Aorta (tissue), 5 donors: Measurements from ENCODE around the gene CDH23. TPM values are rescaled to one million over a fixed set of nuclear protein-coding genes. Genes with fewer than 3 reads are reported as not detected.

Experiments
- ATAC-seq: fragments of 200-7000 bp; cut with Tn5 transposase; one replicate; pipeline ENCODE4 v1.9.1; 2022; ENCODE audit warnings: moderate library complexity; ENCODE audit not compliant: low FRiP score
- DNase-seq, 2 donors: peaks; one replicate each; pipeline ENCODE4 v3.0.0-alpha.2; 2020
- H3K27ac ChIP-seq, 2 donors: one replicate each; pipeline ENCODE4 v1.5.1; 2013; ENCODE audit warnings: low read length in 2 of 2, mild to moderate bottlenecking in 2 of 2, moderate library complexity in 2 of 2, control low read depth in 1 of 2, inconsistent platforms in 1 of 2, low read depth in 1 of 2
- H3K27me3 ChIP-seq, 2 donors: one replicate each; pipeline ENCODE4 v1.6.1; 2013; ENCODE audit warnings: control low read depth in 1 of 2, low read length in 1 of 2, mild to moderate bottlenecking in 1 of 2, moderate library complexity in 1 of 2; ENCODE audit not compliant: insufficient read depth in 2 of 2, control insufficient read depth in 1 of 2
- H3K36me3 ChIP-seq, 2 donors: one replicate each; pipeline ENCODE4 v1.6.1; 2013; ENCODE audit warnings: control low read depth in 1 of 2, low read length in 1 of 2, mild to moderate bottlenecking in 1 of 2; ENCODE audit not compliant: insufficient read depth in 2 of 2, control insufficient read depth in 1 of 2
- H3K4me1 ChIP-seq, 2 donors: one replicate each; pipeline ENCODE4 v1.6.1; 2013; ENCODE audit warnings: low read length in 2 of 2, control low read depth in 1 of 2, mild to moderate bottlenecking in 1 of 2, moderate library complexity in 1 of 2; ENCODE audit not compliant: insufficient read depth in 2 of 2, control insufficient read depth in 1 of 2
- H3K4me3 ChIP-seq, 2 donors: one replicate each; pipeline ENCODE4 v1.5.1; 2013; ENCODE audit warnings: low read length in 2 of 2, control low read depth in 1 of 2, mild to moderate bottlenecking in 1 of 2
- H3K9me3 ChIP-seq: one replicate; pipeline ENCODE4 v1.6.1; 2013; ENCODE audit warnings: mild to moderate bottlenecking, low read length; ENCODE audit not compliant: control insufficient read depth
- WGBS, 2 donors: extraction: QIAGEN DNeasy Blood & Tissue Kit; methylation state at CpG; one replicate each; pipeline ENCODE4 v1.1.7; 2013; 5-methylcytosine and 5-hydroxymethylcytosine counted together
- intact Hi-C, 2 donors: fragments of 100-400 bp; cut with DNase I; formaldehyde crosslinking; loops; one replicate each; pipeline versions ENCODE4 v1.14.2 to v1.15.0; 2022
- polyA plus RNA-seq, 2 donors: library from polyadenylated mRNA; stranded (reverse); fragments of 200-250 nt; gene quantifications; one replicate each; pipeline ENCODE4 v1.2.3, GENCODE V29; 2013
- total RNA-seq, 2 donors: library from RNA; stranded (reverse); fragmentation: NEBNext Ultra II Directional; extraction: Animal tissue kit (Norgen Biotek cat#: 25700); gene quantifications; one replicate each; pipeline ENCODE4 v1.2.1, GENCODE V29; 2021
- donor health status: healthy with polysubstance abuse.
- donor health status: Bipolar disorder and iron deficiency.
- donor health status: DM: no; HTN: no; CAD: no.
- donor health status: DM: no; HTN: no; CAD: no.
- donor health status: DM: yes; HTN: yes; CAD: no.

CDH23 gene
- total and polyA plus RNA-seq, 4 donors, result 0.50 to 16.6 (median 7.3) TPM

- Histone ChIP-seq H3K9me3 (peaks cover 1% of the 10 kb centered on the region), H3K27ac (no peak overlapping the region), H3K4me1 (no peaks in the 10 kb centered on the region), H3K27me3 (no peaks in the 10 kb centered on the region), H3K36me3 (no peaks in the 10 kb centered on the region), H3K4me3 (no peak overlapping the region)
- 72 to 77% methylated on average over 4 of the region's 4 CpGs for WGBS, 2 donors
- intact Hi-C loops, result no loop called here
- no peak for ATAC-seq
- no peak for DNase-seq
Measured at GRCh38 chr10:71534568-71535194, 138.0 kb downstream of the CDH23 start.

- 87 to 97% methylated on average over 6 of the region's 6 CpGs for WGBS, 2 donors
- no peak overlapping the region for H3K4me3 ChIP-seq
- DNase-seq (no peak), ATAC-seq (no peak)
- no peak overlapping the region for H3K27ac ChIP-seq
- no peaks in the 10 kb centered on the region for H3K36me3 ChIP-seq
- H3K9me3 ChIP-seq, result peaks cover 1% of the 10 kb centered on the region
- intact Hi-C loops, result no loop called here
- H3K4me1 ChIP-seq, result no peaks in the 10 kb centered on the region
- H3K27me3 ChIP-seq, result no peaks in the 10 kb centered on the region
Measured at GRCh38 chr10:71536332-71536731, 139.6 kb downstream of the CDH23 start.

DNA sequence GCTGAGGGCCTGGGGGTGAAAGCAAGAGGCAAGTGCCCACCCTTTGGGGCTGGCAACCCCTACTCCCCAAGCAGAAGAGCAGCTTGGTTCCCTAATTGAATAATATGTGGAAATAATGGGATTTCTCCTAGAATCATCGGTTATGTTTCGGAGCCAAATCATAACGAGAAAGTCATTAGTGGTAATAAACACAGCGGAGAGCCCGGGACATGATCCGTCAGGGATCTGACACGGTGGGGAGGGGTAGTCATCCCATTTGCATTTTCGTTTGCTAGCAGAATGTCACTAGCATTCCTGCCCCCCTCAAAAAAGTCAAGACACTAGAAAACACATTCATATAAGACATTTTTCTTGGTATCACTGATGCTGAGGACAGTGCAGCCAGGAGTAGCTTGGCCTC, 140.4 kb downstream of the CDH23 start:
- H3K36me3 ChIP-seq, result no peaks in the 10 kb centered on the region
- no peak overlapping the region for H3K4me3 ChIP-seq
- no peak overlapping the region for H3K27ac ChIP-seq
- no peaks in the 10 kb centered on the region for H3K4me1 ChIP-seq
- no peaks in the 10 kb centered on the region for H3K27me3 ChIP-seq
- no peak for DNase-seq
- no peaks in the 10 kb centered on the region for H3K9me3 ChIP-seq
- intact Hi-C loops, result no loop called here
- ATAC-seq, result no peak
- whole genome bisulfite sequencing, 2 donors, result 90 to 92% methylated on average over 8 of the region's 8 CpGs

DNA sequence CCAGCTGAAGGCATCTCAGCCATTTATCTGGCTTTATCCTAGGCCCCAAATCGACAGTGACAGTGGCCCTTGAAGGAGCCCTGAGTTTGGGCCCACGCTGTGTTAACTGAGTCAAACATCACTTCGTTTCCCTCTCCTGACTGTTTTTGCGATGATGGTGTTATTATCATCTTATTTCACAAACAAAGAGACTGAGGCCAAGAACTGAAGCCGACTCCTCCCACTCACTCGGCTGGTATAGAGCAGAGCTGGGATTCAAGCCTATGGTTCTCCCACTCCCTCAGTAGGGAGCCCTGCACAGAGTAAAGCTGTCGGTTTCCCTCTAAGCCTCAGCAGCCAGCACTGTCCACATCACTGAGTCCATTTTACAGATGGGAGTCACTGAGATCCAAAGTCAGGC, 141.0 kb downstream of the CDH23 start:
- no peaks in the 10 kb centered on the region for H3K36me3 ChIP-seq
- WGBS, 2 donors, result 86 to 92% methylated on average over 7 of the region's 7 CpGs
- H3K27me3 ChIP-seq, result no peaks in the 10 kb centered on the region
- H3K4me1 ChIP-seq, result no peaks in the 10 kb centered on the region
- H3K9me3 ChIP-seq, result no peaks in the 10 kb centered on the region
- no peak for DNase-seq
- no peak for ATAC-seq
- intact Hi-C loops, result no loop called here
- no peak overlapping the region for H3K27ac ChIP-seq
- H3K4me3 ChIP-seq, result no peak overlapping the region

- Histone ChIP-seq H3K4me3 (no peak overlapping the region), H3K36me3 (no peaks in the 10 kb centered on the region), H3K27me3 (no peaks in the 10 kb centered on the region), H3K27ac (no peak overlapping the region), H3K9me3 (no peaks in the 10 kb centered on the region), H3K4me1 (no peaks in the 10 kb centered on the region)
- ATAC-seq (no peak), DNase-seq (no peak)
- intact Hi-C loops, result no loop called here
- 84 to 88% methylated on average over 9 of the region's 9 CpGs for WGBS, 2 donors
Measured at GRCh38 chr10:71538608-71539260, 142.0 kb downstream of the CDH23 start.

GRCh38 chr10:71539442-71540118, 142.9 kb downstream of the CDH23 start:
- Histone ChIP-seq H3K9me3 (no peaks in the 10 kb centered on the region), H3K4me1 (no peaks in the 10 kb centered on the region), H3K27ac (no peak overlapping the region), H3K27me3 (no peaks in the 10 kb centered on the region), H3K36me3 (no peaks in the 10 kb centered on the region), H3K4me3 (no peak overlapping the region)
- intact Hi-C loops, result no loop called here
- DNase-seq (no peak), ATAC-seq (no peak)
- WGBS, 2 donors, result 71 to 75% methylated on average over 3 of the region's 3 CpGs

DNA sequence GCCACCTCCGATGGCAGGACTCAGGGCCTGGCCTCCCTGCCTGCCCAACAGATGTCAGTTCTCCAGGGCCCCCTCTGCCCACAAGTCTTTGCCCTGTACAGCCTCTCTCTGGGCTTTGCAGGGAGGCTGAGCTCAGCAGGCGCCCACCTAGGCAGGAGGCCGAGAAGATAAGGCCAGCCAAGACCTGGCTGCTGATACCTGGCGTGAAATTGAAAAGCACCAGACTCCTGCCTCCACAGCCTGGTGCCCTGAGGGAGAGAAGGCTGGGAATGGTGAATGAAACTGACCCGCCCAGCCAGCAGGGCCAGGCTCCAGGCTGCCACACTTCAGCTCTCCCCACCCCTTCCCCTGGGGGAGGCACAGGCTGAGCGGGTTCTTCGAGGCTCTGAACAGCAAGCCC, 145.8 kb downstream of the CDH23 start:
- intact Hi-C loops, result no loop called here
- Histone ChIP-seq H3K9me3 (no peaks in the 10 kb centered on the region), H3K4me1 (no peaks in the 10 kb centered on the region), H3K4me3 (no peak overlapping the region), H3K27me3 (no peaks in the 10 kb centered on the region), H3K27ac (no peak overlapping the region), H3K36me3 (no peaks in the 10 kb centered on the region)
- 95 to 97% methylated on average over 7 of the region's 7 CpGs for WGBS, 2 donors
- ATAC-seq (no peak), DNase-seq (no peak)

- intact Hi-C loops, result no loop called here
- ATAC-seq (no peak), DNase-seq (no peak)
- H3K9me3 ChIP-seq, result no peaks in the 10 kb centered on the region
- H3K27me3 ChIP-seq, result no peaks in the 10 kb centered on the region
- no peak overlapping the region for H3K4me3 ChIP-seq
- 55 to 63% methylated on average over 3 of the region's 3 CpGs for WGBS, 2 donors
- H3K27ac ChIP-seq, result no peak overlapping the region
- no peaks in the 10 kb centered on the region for H3K4me1 ChIP-seq
- H3K36me3 ChIP-seq, result no peaks in the 10 kb centered on the region
Measured at GRCh38 chr10:71543608-71544170, 147.0 kb downstream of the CDH23 start.
